NB4 (cell line): ENCODE data around the gene AUTS2.

Experiments
- DNase-seq: peaks from one replicate; pipeline ENCODE4 v3.0.0; 2010; ENCODE audit warnings: low read depth
- H3K4me3 ChIP-seq: one replicate; pipeline ENCODE4 v1.5.1; 2011; ENCODE audit warnings: mild to moderate bottlenecking, low read depth, low read length, moderate library complexity
- CTCF ChIP-seq: IDR thresholded peaks from one replicate; pipeline ENCODE4 v1.5.1; 2012; ENCODE audit warnings: low read depth, low read length
- MAX ChIP-seq: IDR thresholded peaks from 2 replicates; pipeline ENCODE4 v1.6.1; 2011; ENCODE audit warnings: low read depth, low read length
- MYC ChIP-seq: IDR thresholded peaks from 2 replicates; pipeline ENCODE4 v1.6.1; 2011; ENCODE audit warnings: low read depth, low read length
- POLR2A ChIP-seq: IDR thresholded peaks from 2 replicates; pipeline ENCODE4 v1.6.1; 2011; ENCODE audit warnings: mild to moderate bottlenecking; ENCODE audit not compliant: insufficient read length; ENCODE audit errors: extremely low read depth

The AUTS2 gene

DNA sequence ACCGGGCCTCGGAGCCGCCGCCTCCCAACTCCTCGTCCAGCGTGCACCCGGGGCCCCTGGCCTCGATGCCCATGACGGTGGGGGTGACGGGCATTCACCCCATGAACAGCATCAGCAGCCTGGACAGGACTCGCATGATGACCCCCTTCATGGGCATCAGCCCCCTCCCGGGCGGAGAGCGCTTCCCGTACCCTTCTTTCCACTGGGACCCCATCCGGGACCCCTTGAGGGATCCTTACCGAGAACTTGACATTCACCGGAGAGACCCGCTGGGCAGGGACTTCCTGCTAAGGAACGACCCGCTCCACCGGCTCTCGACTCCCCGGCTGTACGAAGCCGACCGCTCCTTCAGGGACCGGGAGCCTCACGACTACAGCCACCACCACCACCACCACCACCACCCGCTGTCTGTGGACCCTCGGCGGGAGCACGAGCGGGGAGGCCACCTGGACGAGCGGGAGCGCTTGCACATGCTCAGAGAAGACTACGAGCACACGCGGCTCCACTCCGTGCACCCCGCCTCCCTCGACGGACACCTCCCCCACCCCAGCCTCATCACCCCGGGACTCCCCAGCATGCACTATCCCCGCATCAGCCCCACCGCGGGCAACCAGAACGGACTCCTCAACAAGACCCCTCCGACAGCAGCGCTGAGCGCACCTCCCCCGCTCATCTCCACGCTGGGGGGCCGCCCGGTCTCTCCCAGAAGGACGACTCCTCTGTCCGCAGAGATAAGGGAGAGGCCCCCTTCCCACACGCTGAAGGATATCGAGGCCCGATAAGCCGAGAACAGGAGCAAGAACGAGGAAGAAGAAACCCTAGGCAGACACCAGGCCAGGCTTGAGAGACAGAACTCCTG, 1192.2 kb downstream of the AUTS2 start:
- no peak for DNase-seq
- H3K4me3 ChIP-seq = no peak overlapping the region
- no peak for TF ChIP-seq MYC
- no peak for TF ChIP-seq POLR2A
- TF ChIP-seq MAX = no peak
- TF ChIP-seq CTCF = no peak

DNA sequence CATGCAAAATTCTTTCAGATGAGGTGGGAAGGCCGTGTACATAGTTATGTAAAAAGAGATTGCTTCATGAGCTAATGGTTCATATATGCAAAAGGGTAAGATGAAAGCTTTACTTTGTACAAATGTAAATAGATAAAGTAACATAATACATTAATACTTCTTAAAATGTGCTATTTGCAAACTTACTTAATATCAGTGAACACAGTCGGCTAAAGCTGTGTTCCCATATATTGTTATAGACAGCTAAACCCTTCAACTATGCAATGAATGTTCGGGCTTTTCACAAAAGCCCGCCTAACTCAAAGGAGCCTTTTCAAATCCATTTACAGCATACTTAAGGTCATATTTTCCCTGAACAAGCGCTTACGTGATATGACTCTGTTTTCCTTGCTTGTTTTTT, 1193.1 kb downstream of the AUTS2 start:
- no peak overlapping the region for H3K4me3 ChIP-seq
- no peak for TF ChIP-seq POLR2A
- TF ChIP-seq CTCF = no peak
- no peak for TF ChIP-seq MYC
- no peak for TF ChIP-seq MAX
- no peak for DNase-seq

DNA sequence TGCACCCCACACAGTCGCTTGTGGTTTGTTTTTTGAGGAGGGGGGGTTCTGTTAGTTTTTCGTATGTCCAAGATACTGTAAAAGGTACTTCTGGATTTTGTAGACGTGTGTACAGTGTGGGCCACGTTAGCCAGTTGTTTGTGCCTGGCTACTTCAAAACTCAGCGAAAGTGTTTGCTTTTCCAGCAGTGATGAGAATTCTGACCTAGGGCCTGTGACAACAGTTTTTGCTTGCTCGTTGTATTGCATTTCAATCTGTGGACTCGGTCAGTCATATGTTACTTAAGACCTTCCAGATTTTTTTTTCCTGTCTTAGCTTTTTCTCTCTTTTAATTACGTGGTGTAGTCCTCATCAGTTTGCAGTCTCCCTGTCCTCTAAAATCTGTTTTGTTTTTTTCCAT, 1194.8 kb downstream of the AUTS2 start:
- TF ChIP-seq CTCF (no peak), POLR2A (no peak), MYC (no peak), MAX (no peak)
- H3K4me3 ChIP-seq = no peak overlapping the region
- DNase-seq = no peak

GRCh38 chr7:70793821-70794220, 1195.5 kb downstream of the AUTS2 start:
- no peak for DNase-seq
- no peak overlapping the region for H3K4me3 ChIP-seq
- TF ChIP-seq MAX (no peak), POLR2A (no peak), CTCF (no peak), MYC (no peak)

GRCh38 chr7:70794962-70795361, 1196.7 kb downstream of the AUTS2 start:
- TF ChIP-seq MAX = no peak
- TF ChIP-seq MYC = no peak
- TF ChIP-seq POLR2A = no peak
- TF ChIP-seq CTCF = no peak
- no peak for DNase-seq
- no peak overlapping the region for H3K4me3 ChIP-seq

GRCh38 chr7:70795948-70796347, 1197.7 kb downstream of the AUTS2 start:
- no peak overlapping the region for H3K4me3 ChIP-seq
- TF ChIP-seq CTCF = no peak
- TF ChIP-seq MYC = no peak
- no peak for TF ChIP-seq MAX
- no peak for TF ChIP-seq POLR2A
- no peak for DNase-seq
